ENCODE data around the gene ACLY.
"Not testable (repeated sequence)": the region's sequence is repeated elsewhere in the genome, so short reads cannot be mapped to it uniquely, and the experiment has no call there.

ACLY gene

DNA sequence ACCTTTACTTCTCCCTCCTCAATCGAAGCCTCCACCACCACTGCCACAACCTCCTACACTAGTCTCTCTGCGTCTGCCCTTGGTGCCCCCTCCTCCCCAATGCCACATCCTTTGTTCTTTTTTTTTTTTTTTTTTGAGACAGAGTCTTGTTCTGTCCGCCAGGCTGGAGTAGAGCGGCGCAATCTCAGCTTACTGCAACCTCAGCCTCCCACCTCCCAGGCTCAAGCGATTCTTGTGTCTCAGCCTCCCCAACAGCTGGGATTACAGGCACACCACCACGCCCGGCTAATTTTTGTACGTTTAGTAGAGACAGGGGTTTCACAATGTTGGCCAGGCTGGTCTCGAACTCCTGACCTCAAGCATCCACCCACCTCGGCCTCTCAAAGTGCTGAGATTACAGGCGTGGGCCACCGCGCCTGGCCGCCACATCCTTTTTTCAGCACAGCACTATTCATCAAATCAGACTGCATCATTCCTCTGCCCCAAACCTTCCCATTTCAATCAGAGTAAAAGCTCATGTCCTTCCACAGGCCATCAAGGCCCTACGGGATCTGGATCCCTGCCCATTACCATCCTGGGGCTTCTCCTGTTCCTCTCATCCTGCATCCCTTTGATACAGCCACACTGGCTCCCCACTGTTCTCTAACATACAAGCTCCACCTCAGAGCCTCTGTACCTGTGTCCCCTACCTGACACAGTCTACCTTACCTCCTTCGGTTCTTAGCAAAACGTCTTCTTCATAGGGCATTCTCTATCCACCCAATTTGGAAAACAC is 55.5 kb downstream of the ACLY start:
- H3K4me3 ChIP-seq (ENCODE audit: low read length) = peak overlapping the region; percentile 89
- TF ChIP-seq, protein P1, sequence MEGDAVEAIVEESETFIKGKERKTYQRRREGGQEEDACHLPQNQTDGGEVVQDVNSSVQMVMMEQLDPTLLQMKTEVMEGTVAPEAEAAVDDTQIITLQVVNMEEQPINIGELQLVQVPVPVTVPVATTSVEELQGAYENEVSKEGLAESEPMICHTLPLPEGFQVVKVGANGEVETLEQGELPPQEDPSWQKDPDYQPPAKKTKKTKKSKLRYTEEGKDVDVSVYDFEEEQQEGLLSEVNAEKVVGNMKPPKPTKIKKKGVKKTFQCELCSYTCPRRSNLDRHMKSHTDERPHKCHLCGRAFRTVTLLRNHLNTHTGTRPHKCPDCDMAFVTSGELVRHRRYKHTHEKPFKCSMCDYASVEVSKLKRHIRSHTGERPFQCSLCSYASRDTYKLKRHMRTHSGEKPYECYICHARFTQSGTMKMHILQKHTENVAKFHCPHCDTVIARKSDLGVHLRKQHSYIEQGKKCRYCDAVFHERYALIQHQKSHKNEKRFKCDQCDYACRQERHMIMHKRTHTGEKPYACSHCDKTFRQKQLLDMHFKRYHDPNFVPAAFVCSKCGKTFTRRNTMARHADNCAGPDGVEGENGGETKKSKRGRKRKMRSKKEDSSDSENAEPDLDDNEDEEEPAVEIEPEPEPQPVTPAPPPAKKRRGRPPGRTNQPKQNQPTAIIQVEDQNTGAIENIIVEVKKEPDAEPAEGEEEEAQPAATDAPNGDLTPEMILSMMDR (conservative IDR thresholded peaks at IDR 0.05; ENCODE audit: low read length) = no peak
- no peak for DNase-seq (ENCODE audit: low read depth)

DNA sequence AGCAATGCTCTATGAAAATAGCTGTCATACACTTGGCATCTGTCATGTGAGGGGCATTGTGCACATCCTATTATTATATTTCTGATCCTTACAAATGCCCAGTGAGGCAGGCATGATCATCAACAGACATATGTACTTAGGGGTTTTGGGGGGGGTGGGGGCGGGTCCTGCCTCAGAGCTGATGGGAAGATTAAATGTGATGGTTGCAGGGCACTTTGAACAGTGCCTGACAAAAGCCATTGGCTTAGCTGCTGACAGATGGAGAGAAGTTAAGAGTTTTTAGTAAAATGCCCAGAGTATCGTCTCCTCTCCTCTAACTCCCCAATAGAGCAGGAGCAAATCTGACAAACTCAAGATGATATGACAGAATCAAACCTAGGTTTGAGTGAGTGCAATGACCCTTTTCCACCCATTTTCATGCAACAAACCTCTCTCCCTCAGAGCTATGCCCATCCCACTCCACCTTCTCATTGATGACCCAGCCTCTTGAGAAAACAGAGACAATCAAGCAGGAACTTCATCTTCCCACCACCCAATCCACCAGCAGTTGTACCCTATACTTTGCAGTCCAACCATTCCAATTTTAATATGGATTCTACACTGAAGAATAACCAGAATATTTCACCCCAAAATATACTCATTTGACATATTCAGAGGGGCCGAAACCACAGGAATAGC is 58.4 kb downstream of the ACLY start:
- no peak for DNase-seq (ENCODE audit: low read depth)
- TF ChIP-seq, protein P1 (conservative IDR thresholded peaks at IDR 0.05; ENCODE audit: low read length) = no peak
- H3K4me3 ChIP-seq (ENCODE audit: low read length) = no peak overlapping the region

GRCh38 chr17:41851382-41851781 is 67.4 kb downstream of the ACLY start:
- H3K4me3 ChIP-seq (ENCODE audit: low read length); DNase-seq (ENCODE audit: low read depth): not testable (repeated sequence)

DNA sequence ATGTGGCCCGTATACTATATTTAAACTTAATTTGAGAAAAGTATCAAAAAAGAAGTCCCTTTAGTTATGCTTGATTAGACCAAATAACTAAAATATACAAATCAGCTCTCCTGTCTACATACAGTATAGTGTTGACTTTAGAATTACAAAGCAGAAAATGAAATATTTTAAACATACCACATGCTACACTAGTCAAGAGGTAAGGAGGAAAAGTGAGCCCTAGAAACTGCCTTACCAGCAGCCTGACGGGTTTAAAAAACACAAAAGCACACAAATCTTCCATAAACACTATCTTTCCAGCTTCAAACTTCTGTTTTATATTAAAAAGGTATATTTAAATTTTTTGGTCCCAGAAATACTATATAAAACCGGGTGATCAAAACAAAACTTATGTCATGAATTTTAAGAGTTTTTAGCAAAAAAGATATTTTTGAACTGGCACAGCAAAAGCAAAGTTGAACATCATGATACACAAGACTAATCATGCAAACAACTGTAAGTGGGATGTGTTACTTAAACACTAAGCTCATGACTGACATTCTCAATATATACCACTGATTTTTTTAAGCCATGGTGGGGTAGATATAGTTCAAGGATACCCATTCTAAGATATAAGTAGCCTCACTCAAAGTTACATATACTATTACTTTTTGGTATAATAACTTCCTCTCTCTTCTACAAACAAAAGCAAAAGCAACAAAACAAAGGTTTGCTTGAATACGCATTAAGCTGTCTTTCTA is 69.3 kb downstream of the ACLY start:
- TF ChIP-seq, protein P1 (conservative IDR thresholded peaks at IDR 0.05; ENCODE audit: low read length) = no peak
- no peak for DNase-seq (ENCODE audit: low read depth)
- H3K4me3 ChIP-seq (ENCODE audit: low read length) = no peak overlapping the region

DNA sequence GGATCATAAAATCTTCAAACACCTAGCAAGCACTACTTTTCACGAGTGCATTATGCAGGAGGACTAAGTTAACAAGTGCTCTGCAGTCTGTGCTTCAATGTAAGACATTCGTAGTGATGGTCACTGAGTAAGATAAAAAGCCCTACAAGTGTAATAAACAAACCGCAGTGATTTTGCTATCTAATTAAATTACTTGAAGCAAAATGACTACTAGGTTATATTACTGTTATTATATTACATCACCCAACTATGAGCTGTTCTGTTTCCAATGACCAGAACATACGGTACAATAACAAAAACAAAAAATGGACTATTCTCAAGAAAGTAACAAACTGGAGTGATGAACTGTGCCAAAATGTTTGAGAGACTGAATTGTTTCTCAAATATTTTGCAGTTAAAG is 70.0 kb downstream of the ACLY start:
- H3K4me3 ChIP-seq (ENCODE audit: low read length) = no peak overlapping the region
- TF ChIP-seq, protein P1 (conservative IDR thresholded peaks at IDR 0.05; ENCODE audit: low read length) = no peak
- no peak for DNase-seq (ENCODE audit: low read depth)

- TF ChIP-seq, protein P1 (conservative IDR thresholded peaks at IDR 0.05; ENCODE audit: low read length) = no peak
- no peak for DNase-seq (ENCODE audit: low read depth)
- H3K4me3 ChIP-seq (ENCODE audit: low read length) = no peak overlapping the region
Measured at GRCh38 chr17:41844971-41845370, 73.8 kb downstream of the ACLY start.

- not testable (repeated sequence) for DNase-seq (ENCODE audit: low read depth); H3K4me3 ChIP-seq (ENCODE audit: low read length)
Measured at GRCh38 chr17:41840781-41841180, 78.0 kb downstream of the ACLY start.

DNA sequence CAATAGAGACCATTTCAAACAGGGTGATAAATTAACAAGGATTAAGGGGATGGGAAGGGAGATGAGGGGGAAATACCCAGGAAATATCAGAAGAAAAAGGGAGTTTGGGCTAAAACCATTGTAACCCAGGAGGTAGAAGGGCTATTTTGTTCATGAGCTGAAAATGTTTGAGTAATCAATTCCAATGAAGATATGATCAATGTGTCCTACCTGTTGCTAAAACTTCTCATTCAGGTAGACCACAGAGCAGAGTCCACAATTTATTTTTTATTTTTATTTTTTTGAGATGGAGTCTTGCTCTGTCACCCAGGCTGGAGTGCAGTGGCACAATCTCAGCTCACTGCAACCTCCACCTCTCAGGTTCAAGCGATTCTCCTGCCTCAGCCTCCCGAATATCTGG is 79.3 kb downstream of the ACLY start:
- not testable (repeated sequence) for H3K4me3 ChIP-seq (ENCODE audit: low read length); DNase-seq (ENCODE audit: low read depth)

Data from AG10803 (cell line).